Stromal cell of bone marrow (primary cell): ENCODE measurements around the gene CRIP3.

Source experiments
- DNase-seq: peaks from one replicate; pipeline ENCODE4 v3.0.0-alpha.2; 2012; ENCODE audit warnings: low read depth

Gene CRIP3

DNA sequence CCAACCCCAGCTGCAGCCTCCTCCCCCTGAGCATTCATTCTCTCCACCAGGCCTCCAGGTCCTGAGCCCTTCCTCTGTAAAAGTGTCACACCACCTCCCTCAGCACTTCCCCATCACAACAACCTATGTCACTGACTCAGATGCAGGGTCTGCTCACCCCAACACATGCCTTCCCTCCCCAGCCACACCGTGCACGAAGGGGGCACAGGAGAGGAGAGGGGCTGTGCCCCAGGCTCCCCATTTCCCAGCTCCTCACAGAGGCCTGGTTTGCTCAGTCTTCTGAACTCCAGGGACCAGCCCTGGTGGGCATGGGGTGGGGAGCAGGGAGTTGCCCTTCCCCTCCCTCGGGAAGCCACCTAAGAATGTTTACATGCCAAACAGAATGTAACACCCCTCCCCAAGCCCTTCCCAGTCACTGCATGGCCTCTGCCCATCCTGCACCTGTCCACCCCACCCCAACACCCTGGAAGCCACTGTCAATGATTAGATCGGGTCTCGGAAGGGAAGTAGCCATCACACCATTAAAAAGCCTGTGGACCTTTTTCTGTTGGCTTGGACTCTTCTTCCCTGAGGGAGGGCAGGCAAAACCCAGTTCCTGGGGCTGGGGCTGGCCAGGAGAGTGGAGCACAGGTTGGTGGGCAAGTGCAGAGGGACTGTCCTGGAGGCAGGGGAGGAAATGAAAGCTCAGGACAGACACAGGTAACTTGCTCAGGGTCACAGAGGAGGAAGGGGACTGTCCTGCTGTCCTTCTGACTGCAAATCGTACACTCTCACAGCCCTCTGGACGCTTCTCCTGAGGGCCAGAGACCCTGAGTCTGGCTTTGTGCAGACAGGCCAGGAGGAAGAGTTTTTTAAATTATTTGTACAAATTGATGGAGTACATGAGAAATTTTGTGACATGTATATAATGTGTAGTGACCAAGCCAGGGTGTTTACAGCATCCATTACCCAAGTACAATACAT lies 20.6 kb downstream of the CRIP3 start:
- no peak for DNase-seq

DNA sequence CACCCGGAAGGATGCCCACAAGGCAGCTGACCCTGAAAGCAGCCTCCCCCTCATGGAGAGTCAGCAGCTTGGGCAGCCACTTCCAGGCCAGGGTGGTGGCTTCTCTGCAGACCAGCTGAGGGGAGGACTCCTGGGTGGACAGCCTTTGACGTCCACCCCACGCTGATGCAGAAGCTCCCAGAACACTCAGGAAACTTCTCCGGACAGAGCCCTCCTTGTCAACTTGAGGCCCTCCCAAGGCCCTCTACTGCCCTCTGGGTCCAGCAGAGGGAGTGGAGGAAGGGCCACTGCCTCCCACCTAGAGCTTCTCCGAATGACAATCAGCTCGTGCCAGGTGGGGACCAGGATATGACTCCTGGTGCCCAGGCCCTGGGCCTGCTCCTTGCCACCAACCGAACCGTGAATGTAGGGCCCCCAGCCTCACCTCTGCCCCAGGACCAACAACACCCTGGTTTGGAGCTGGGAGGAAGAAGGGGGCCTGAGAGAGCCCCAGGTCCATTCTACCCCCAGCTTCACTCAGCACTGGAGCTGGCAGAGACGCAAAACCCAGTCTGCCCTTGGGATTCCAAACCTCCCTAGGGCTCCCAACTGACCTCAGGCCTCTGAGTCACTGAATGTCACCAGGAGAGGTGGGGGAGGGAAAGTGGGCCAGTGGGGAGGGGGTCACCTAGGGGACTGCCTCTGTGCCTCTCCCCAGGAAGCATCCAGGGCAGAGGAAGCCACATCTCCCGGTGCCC lies 21.5 kb downstream of the CRIP3 start:
- no peak for DNase-seq

DNA sequence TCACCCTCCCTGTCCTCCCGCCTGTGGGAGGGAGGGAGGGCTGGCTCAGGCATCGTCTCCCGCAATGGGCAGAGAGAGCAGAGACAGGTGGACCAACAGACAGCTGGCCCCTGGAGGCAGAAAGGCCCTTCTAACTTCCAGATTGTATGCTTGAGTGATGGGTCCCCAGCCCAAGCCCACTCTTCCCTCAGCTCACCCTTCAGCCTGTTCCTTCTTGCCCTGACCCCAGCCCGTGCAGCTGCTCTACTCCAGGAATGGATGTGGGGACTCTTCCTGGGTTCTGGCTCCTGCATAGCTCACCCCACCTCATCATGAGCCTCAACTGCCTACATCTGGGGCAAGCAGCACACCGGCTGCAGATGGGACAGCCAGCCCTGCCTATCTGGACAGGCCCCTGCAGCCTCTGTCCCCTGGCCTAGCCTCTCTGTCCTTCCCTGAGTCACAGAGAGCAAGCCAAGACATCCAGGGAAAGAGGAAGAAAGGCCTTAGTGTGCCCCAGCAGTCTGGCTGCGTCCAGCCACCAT lies 22.1 kb downstream of the CRIP3 start:
- no peak for DNase-seq

DNA sequence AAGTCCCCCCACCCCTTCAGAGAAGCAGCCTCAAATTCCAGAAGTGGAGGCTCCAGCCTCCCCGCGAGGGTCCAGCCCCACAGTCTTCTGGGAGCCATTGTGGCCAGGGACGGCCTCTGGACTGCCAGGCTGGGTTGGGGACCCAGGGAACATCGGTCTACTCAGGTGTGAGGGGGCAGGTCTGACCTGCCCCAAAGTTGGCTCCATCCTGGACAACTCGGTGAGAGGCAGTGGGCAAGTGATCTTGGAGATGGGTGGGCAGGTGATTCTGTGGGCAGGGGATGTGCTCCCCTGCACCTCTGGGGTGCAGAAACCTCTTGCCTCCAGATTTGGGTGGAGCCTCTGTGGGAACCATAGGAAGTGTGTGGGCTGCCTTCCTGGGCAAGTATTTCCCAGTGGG lies 22.8 kb downstream of the CRIP3 start:
- DNase-seq: no peak

DNA sequence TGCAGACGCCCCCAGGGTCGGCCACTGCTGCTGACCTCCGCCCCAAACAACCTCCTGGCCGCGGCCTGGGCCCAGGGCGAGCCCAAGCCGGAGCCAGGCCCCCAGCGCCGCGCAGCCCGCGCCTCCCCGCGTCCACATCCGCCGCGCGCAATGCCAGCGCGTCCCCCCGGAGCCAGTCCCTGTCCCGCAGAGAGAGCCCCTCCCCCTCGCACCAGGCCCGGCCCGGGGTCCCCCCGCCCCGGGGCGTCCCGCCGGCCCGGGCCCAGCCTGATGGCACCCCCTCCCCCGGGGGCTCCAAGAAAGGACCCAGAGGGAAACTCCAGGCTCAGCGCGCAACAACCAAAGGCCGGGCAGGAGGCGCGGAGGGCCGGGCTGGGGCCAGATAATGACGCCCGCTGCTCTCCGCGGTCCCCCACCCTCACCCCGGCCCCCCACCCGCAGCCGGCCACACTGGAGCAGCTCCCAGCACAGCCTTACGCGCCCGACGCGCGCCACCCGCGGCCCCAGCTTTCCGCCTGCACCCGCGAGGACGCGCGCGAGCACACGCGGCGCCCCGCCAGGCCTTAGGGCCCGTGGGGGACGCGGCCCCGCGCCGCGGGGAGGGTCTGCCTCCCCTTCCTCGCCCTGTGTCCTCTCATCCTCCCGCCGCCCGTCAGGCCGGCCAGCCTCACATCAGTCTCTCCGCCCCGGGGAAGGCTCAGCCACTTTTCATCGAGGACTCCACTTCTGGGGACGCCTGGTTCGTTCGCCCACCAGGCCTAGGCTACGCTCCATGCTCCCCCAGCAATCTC lies 23.4 kb downstream of the CRIP3 start:
- DNase-seq: no peak

DNA sequence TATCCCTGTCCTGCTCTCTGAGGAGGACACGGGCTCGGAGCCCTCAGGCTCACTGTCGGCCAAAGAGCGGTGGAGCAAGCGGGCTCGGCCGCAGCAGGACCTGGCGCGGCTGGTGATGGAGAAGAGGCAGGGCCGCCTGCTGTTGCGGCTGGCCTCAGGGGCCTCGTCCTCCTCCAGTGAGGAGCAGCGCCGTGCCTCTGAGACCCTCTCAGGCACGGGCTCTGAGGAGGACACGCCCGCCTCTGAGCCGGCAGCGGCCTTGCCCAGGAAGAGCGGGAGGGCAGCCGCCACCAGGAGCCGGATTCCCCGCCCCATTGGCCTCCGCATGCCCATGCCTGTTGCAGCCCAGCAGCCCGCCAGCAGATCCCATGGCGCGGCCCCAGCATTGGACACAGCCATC lies 24.7 kb downstream of the CRIP3 start:
- DNase-seq: no peak

DNA sequence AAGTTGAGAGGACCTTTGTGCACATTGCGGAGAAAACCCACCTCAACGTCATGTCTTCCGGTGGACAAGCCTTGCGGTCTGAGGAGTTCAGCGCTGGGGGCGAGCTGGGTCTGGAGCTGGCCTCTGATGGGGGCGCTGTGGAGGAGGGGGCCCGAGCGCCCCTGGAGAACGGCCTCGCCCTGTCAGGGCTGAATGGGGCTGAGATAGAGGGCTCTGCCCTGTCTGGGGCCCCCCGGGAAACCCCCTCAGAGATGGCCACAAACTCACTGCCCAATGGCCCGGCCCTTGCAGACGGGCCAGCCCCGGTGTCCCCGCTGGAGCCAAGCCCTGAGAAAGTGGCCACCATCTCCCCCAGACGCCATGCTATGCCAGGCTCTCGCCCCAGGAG lies 25.1 kb downstream of the CRIP3 start:
- no peak for DNase-seq

DNA sequence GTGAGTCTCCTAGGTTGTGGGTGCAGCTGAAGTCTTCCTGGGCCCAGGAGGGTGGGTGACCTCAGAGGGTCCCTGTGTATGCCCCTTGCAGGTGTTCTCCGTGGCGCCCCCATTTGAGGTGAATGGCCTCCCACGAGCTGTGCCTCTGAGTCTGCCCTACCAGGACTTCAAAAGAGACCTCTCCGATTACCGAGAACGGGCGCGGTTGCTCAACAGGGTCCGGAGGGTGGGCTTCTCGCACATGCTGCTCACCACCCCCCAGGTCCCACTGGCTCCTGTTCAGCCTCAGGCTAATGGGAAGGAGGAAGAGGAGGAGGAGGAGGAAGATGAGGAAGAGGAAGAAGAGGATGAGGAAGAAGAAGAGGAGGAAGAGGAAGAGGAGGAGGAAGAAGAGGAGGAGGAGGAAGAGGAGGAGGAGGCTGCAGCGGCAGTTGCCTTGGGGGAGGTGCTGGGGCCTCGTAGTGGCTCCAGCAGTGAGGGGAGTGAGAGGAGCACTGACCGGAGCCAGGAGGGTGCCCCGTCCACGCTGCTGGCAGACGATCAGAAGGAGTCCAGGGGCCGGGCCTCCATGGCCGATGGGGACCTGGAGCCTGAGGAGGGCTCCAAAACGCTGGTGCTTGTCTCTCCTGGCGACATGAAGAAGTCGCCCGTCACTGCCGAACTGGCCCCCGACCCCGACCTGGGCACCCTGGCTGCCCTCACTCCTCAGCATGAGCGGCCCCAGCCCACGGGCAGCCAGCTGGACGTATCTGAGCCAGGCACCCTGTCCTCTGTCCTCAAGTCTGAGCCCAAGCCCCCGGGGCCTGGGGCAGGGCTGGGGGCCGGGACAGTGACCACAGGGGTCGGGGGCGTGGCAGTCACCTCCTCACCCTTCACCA lies 25.8 kb downstream of the CRIP3 start:
- no peak for DNase-seq

DNA sequence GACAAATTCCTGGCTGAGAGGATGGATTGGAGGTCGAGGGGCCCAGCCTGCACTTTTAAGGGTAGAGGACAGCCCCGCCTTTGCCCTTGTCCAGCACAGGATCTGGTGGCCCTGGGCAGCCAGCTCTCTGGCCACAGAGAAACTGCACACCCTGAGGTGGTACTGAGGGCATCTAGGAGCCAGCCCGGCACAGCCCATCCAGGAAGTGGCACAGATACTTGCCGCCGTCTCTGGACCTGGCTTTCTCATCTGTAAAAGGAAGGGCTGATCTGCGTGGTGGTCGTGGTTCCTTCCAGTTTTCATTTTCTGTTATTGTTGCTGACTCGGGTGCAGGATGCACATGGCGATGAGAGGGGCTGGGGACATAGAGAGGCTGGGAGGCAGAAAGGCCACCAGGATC lies 26.6 kb downstream of the CRIP3 start:
- no peak for DNase-seq

DNA sequence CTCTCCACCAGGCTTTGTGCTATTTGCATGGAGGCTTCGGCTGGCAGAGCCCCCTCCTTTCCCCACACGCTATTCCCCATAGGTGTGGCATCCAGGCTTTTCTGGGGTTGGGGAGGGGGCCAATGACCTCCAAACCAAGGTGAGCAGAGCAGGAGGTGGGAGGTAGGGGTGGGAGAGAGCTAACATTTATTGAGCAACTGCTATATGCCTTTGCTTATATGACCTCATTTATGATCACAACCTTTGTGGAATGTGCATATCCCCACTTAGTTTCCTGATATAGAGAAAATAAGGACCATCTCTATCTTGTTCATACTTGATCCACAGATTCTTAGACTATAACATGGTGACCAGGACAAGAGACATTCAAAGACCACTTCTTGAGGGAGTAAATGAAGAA lies 28.4 kb downstream of the CRIP3 start:
- no peak for DNase-seq

DNA sequence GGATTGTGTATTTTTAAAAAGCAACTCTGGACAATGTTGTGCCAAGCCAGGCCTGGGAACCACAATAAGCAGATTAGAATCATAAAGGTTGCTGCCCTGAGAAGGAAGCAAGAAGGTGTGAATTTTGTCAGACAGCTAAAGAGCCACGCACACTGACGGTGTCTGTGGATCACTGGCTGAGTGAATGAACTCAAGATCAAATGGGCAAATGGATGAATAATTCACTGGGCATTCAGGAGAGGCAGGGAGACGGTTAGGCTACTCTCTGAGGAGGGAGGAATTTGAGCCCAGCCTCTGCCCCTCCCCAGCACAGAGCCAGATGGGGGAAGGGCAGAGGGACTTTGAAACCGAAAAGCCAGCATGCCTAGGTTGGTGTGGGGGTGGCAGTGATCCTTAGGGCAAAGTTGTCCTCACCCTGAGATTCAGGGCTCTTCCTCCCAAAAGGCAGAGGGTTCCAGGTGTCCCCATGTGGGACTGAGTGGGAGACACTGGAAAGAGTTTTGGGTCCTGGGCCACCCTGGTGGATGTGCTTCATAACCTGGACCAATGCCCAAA lies 30.0 kb downstream of the CRIP3 start:
- DNase-seq: no peak

DNA sequence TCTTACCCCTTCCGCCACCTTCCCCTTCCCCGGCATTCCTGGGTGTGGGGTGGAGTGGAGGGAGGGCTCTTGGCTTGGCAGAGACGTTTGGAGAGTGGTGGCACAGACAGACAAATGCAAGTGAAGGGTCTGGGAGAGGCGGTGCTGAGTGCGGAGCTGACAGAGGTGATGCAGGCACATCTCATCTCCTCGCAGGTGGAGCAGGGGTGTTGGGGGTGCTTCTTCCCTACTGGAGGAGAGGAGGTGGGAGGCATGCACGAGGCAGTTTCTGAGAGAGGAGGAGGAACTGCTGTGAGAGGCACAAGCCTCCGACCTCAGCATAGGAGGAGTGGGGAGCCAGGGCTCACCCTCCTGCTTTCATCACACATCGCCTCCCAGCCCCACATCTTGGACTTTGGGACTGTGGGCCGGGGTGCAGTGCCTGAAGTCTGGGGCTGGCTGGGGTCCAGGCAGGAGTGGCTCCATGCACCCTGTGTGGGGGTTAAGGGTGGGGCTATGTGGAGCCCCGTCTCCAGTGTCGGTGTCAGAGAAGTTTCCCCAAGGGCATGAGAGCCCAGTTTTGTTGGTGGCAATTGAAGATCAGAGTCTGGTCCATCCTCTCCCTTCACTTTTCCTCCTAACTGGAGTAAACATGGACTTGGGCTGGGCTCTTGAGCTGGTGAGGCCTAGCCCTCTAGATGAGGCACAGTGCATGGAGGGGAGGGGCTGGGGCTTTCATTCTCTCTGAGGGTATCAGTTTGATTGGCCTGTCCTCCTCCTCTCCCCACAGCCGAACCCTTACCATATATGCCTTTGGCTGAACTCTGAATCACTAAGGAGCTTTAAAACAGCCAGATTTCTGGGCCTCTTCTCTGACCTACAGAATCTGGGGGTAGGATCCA lies 30.7 kb downstream of the CRIP3 start:
- DNase-seq: no peak

DNA sequence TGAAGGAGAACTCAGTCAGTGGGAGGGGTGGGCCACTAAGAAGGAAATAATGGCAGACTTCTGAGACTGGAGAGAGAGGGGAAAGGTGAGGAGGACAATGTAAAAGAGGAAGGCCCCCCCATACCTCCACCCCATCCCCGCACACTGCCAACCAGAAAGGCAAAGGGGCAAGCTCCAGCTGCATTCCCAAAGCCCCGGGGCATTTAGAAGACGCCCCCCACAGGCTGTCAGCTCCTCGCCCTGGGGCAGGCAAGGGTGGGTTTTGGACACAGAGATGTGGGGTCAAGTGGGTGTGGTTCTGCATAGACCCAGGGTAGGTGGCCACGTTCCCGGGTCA lies 31.4 kb downstream of the CRIP3 start:
- no peak for DNase-seq

DNA sequence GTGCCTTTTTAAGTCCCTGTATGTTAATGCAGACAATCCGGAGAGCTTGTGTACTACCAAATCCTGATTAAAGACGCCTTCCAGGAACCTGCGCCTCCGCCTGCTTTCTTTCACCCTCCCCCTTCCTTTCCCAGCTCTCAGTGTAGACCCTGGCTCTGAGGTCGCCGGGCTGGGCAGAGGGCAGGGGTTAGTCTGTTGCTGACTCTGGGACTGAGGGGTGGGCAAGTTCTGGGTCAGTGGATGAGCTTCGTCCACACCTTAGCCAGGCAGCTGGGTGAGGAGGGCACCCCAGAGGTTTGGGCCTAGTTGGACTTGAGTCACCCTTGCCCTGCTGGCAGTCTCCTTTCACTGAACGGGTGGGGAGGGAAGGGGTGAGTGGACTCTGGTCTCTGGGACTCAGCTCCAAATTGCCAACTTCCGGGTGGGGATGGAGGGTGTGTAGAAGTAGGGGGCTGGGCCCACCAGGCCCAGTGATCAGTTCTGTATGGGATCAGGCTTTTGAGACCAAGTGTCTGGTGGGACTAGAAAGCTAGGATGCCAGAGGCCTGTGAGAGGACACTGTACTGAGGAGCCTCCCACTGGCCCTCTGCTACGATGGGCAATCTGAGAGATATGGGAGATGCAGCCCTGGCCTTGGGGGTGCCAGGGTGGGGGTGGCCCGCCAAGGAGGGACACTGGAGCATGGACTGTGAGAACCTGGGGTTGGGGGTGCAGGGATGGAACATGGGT lies 31.9 kb downstream of the CRIP3 start:
- no peak for DNase-seq

DNA sequence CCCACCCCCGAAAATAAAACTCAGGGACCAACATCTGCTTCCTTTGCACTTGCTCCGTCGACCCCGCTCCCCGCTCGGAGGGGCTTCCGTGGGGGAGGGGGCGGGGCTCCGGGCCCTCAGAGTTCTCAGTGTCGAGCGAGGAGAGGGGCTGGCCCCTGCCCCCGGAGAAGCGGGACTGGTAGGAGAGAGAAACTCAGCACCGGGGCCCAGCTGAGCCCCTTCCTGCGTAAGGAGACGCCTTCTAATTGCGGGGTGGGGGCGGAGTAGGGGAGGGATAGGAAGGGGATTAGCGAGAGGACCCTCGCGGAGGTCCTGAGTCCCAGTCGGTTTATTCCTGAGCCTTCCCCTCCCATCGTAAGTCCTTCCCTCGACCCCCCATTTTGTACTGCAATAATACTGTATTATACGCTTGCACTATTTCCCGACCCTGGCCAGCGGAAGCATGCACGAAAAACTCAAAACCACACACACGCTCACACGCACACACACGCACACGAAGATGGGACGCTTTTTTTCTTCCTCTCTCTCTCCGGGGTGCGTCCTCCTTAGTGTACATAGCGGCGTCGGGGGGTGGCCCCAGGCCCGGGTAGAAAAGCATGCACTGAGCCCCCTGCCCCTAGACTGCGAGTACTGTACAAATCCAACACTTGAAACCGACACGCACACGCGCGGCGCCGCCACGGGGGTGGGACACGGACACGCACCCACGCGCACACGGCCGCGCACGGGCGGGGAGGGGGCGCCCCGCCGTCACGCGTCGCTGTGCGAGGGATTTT lies 32.6 kb downstream of the CRIP3 start:
- DNase-seq: no peak

DNA sequence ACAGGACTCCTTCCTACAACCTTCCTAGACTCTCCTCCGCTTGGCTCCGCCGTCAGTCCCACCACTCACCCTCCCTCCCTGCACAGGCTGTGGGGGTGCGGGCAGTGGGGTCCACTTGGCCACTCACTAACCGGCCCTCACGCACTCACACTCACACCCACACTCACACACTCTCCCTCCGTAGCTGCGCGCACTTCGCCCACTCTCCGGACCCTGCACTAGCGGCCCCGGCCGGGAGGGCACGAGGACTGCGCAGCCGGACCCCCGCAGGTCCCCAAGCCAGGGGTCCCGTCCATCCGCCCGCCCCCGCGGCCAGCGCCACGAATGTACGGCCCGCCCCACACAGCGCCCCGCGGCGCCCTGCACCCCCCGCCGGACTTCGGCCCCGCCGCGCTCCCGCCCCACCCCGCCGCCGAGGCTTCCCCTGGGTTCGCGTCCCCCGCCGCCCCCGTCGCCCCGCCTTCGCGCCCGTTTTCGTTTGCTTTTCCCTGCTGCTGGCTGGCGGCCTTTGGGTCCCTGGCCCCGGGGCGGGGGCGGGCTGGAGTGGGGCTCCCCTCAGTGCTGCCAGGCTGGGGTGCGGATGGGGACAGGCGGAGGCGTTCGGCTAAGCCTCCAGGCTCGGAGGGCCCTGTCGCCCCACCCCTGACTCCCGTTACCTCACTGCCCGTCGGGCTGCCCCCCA lies 33.6 kb downstream of the CRIP3 start:
- no peak for DNase-seq

DNA sequence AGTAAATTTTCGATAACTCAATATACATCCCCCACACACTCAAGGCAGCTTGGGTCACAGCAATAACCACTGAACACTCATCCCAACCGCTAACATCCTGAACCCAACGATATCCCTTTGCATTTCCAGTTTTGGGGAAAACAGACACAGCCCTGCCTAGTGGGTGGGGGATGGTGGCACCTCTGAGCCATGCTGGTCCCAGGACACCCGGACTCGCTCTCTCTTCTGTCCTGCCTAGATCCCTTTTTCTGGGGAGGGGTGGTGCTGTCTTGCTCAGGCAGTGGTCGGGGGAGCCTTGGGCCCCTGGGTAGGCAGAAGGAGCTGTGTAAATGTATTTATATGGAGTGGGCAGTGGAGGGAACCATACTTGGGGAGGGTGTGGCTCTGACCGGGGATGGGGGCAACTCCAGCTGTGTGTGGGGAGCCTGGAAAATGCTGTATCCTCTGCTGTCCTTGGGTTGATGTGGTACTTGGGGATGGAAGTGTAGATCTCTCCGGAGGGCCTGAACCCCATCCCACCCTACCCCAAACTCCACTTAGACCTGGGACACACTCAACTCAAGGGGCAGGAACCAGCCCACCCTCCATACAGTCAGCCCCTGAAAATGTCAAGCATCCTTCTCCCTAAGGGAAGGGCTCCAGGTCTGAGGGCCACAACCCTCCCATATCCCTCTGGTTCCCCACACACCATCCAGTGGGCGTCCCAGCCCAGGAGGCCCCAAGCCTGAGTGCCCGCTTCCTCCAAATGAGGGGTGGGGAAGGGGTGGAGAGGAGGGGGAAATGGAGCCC lies 34.3 kb downstream of the CRIP3 start:
- DNase-seq: no peak
